ENCODE measurements around the gene FLNB.

FLNB gene

GRCh38 chr3:58058361-58059263, 50.4 kb downstream of the FLNB start:
- DNase-seq: no peak

DNA sequence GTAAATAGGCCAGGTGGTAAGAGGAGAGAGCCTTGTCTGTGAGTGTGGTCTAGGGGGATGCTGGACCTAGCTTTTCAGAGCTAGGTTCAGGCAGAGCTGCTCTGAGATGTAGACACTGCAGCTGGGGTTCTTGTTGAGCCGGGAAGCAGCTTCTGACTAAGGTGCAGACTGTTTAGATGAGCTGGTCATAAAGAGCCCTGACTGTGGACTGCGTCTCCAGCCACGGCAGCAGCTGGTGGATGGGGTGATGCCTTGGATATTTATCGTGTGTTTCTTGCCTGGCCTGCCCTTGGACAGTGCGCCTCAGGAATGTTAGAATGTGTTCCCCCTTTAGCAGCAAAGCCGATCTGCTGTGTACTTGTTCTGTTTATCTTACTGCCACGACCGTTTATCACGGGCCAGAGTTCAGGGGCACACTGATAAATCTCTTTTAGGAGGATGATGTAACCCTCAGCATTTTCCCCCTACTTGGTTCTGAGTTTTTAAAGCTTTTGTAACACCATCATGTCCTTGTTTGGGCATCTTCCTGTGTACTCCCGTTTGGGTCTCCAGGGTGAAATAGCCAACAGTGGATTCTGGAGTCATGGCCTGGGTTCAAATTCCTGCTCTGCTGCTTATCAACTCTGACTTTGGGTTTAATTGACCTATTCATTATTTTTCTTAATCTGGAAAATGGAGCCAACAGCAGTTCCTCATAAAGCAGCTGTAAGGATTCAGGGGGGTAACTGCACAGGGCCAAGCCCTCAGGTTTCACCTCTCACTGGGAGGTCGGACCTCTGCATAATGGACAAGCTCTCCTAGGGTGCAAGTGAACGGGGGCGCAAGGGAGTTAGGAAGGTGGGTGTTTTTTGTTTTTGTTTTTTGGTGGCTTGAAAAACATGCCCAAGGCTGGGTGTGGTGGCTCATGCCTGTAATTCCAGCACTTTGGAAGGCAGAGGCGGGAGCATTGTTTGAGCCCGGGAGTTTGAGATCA, 51.4 kb downstream of the FLNB start:
- DNase-seq: no peak

DNA sequence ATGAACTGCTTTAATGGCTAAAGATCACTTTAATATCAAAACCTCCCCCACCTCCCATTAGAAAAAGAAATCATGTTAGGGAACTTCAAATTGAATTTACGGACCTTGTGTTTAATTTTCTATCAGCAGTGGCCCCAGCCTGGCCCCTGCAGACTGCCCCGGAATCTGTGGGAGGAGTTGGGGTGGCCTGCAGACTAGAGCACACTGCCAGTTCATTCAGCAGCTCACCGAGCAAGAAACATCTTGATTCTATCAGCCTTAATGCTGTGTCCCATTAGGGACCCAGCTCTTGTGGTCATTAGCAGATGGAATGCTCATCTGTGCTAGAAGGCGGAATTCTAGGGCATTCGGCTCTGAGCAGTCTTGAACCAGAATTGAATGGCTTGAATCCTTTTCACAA, 54.2 kb downstream of the FLNB start:
- DNase-seq: no peak

DNA sequence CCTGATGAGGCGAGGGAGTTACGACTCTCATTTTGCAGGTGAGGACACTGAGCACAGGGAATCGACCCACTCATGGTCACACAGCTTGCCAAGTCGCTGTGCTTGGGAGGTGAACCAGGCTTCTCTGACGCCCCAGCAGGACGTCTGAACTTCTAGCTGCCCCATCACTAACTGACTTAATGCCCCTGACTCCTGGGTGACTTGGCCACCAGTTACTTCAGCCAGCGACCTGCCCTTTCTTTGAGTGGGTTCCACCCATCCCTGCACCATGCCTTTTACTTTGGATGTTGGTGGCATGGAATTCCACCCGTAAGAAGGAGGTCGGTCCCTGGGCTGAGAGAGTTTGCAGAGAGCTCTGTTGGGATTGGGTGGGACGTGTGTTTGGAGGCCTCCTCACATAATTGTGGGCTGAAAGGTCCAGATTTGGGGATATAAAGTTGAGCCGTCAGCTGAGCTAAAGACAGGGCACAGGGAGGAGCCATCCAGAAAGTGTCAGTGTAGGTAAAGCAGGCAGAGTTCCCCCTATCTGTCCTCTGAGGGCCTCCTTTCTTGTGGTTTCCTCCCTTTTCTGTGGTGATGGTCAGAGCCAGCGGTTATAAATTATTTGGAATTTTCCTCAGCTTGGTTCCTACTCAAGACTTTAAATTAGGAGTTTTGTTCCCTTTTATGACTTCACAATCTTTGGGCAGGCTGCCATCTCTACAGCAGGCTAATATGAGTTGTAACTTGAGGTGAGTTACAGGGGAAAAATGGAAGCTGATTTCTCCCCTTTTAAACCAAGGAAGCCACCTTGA, 55.0 kb downstream of the FLNB start:
- no peak for DNase-seq

DNA sequence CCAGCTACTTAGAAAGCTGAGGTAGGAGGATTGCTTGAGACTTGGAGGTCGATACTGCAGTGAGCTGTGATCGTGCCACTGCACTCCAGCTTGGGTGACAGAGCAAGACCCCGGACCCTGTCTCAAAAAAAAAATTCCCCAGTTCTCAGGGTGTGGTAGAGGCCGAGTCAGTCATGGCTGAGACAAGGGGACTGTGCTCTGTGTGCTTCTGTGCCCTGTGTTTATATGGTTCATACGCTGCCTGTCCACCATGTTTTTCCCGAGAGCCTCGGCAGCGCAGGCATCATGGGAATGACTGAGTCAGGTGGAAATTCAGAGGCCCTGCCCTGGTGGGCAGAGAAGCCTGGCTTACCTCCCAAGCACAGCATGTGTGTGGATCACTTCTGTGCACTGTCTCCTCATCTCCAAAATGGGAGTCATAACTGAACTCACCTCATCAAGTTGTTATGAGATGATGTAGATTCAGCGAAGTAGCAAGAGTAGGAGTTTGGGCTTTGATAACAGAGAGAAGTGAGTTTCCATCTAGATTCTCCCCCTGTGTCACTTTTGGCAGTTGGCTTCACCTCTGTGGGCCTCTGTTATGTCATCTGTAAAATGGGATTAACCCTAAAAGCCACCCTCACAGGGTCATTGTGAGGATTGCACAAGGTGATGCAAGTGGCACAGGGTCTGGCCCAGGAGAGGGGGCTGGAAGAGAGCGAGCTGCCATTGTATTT, 56.9 kb downstream of the FLNB start:
- DNase-seq: no peak

- no peak for DNase-seq
Observed at GRCh38 chr3:58065700-58066167, 57.5 kb downstream of the FLNB start.

GRCh38 chr3:58066842-58067241, 58.6 kb downstream of the FLNB start:
- DNase-seq: no peak

DNA sequence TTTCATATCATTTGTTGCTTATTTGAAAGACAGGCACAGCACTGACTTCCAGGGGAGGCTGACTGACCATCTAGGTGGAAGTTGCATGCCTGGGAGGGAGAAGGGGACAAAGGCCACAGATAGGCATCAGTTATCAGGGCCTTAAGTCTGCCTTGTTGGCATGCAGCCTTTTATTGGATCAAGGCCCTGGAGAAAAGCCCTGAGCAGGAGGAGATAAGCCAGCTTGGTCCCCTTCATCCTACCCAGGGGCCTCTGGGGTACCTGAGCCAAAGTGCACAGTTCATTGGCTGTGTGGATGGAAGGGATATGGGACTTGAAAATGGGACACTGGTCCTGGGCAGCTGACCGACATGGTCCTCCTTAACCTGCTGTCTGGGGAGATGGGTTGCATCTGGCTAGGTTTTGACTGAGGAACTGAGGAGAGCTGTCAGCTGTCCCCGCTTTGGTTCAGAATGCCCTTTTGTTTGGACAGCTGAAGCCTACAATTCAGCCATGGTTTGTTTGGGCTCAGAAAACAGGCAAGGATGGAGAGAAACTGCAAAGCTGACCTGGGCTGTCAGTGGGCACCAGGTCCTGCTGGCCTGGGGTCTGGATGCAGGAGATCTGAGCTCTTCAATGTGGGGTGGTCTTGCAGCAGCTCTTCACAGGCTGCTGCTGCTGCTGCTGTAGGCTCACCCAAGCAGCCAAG, 60.0 kb downstream of the FLNB start:
- no peak for DNase-seq

DNA sequence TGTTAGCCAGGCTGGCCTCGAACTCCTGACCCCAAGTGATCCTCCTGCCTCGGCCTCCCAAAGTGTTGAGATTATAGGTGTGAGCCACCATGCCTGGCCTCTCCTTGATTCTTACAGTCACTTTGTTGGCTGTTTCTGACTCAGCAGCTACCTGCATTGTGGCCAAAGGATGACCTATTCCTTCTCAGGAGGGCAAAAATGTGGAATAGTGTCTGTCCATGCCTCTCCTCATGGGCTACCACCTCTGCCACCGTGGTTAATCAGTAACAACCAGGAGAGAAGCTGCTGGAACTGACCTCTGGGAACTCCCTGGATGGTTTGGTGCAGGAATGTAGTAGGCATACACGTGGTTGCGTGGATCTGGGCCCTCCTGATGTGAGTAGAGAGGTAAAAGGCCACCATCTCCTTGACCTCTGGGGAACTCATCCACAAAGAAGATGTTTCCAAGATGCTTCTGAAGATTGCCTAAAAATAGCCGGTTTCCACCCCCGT, 63.3 kb downstream of the FLNB start:
- DNase-seq: no peak

DNA sequence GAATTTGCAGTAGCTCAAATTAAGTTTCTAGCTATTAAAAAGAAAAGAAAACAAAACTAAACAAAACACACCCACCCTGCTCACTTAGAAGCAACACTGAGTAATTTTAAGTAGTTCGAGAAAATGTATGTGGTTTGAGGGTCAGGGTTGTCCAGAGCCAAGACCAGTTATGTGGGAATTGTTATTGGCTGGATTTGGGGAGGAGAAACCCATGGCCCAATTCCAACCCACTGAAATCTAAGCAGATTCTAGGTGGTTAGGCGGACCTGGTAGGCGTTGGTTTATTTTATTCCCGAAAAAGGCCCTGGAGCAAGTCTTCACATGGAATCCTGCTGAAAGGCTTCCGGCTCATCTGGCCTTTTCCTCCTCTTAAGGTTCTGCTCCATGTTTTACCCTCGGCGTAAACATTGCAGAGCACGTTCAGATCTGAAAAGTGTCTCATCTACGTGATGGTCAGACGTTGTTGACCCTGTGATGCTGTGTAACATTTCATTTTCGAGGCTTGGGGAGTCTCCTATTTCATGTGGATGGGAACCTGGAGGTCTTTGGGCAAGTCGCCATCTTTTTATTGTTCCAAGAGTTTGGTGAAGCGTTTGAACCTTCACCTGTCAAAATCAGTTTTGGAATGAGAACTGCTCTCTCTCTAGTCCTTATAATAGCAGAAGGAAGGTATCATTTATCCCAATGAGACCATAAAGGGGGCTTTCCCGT, 64.0 kb downstream of the FLNB start:
- no peak for DNase-seq

GRCh38 chr3:58072763-58073130, 64.5 kb downstream of the FLNB start:
- DNase-seq: no peak

- no peak for DNase-seq
Observed at GRCh38 chr3:58073301-58074108, 65.3 kb downstream of the FLNB start.

DNA sequence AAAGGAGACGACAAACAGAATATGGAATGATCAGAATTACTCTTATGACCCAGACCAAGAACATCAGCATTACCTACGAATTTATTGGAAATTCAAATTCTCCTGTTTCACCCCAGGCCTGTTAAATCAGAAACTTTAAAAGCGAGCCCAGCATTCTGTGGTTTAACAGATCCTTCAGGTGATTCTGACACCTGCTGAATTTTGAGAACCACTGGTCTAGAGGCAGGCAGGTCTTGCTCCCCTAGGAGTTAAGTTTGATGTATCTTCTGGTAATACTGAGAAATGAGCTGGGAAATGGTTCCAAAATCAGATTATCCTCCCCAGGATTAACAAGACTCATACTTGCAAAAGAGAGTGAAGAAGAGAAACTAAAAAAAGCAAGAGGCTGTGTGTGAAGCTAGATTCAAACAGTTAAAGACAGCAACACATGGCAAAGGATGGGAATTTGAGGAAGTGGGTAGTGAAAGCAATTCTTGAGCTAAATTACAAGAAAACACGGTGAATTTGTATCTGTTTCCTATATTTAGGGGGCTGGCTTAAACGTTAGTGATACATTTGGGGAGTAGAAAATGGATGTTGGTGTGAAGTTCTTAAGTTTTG, 66.0 kb downstream of the FLNB start:
- no peak for DNase-seq

DNA sequence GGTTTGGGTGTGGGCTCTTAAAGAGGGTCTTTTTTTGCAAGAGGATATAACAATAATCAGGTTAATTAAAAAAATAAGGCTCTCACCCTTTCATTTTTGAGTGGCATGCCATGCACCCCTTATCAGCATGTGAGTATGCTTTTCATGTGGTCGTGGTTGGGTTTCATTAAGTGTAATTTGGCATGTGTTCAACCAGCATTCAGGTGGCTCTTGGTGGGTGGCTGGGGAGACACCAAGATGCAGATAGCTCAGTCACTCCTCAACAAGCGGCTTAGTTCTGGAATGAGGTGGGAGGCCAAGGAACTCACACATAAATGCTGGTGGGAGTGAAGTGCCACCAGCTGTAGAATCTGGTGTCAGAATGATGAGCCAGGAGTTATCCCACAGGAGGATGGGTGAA, 66.8 kb downstream of the FLNB start:
- DNase-seq: no peak

DNA sequence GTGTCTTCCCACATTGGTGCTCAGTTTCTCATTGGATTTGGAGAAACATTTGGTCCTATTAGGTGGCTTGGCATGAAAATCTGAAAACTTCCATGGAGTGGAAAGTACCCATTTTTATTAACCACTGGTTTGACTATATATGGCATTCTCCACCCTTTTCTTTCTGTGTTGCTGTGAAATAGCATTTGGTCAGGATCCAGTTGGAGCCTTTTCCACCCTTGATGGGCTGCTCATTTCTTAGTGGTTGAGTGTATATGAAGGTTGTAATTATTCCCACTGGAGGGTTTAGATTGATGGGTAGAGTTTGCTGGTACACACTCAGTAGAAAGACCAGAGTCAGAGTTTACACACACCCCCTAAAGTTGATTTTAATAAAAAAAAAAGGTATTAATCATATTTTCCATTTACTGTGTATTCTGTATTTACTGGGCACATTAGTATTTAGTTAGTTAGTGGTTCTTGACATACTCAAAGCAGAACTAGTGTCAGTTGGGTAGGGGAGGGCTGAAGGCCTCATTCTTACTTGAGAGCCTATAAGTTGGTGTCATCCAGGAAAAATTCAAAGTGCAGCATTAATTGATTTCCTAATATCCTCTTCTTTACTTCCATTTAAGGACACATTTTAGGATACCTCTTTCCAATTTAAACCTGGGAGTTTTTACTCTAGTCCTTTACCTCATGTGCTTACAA, 69.5 kb downstream of the FLNB start:
- DNase-seq: no peak

- DNase-seq: no peak
Observed at GRCh38 chr3:58078610-58079009, 70.4 kb downstream of the FLNB start.

GRCh38 chr3:58079773-58080172, 71.6 kb downstream of the FLNB start:
- DNase-seq: no peak

GRCh38 chr3:58082047-58082446, 73.8 kb downstream of the FLNB start:
- DNase-seq: no peak

DNA sequence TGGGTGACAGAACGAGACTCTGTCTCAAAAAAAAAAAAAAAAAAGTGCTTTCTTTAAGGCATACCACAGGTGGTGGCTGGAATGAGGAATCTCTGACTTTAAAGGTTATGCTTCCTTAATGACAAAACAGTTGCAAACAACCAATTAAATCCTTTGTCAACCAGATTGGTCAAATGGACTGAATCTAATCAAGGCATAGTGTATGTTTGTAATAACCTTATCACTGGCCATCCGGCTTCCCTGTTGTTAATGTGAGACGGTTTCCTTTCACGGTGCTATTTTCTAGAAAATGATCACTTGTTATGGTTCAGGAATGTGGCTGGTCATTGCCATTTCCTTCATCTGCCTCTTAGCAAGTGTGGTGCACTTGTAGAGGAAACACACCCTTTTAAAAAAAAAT, 75.9 kb downstream of the FLNB start:
- DNase-seq: no peak

All from activated gamma-delta T cell (primary cell).